AG10803 (cell line): Measurements from ENCODE around the gene HIP1.
"Not testable (repeated sequence)": the region's sequence is repeated elsewhere in the genome, so short reads cannot be mapped to it uniquely, and the experiment has no call there.

ENCODE experiments used
- DNase-seq: peaks from one replicate; pipeline ENCODE4 v3.0.0; 2010; ENCODE audit warnings: low read depth
- H3K4me3 ChIP-seq: 2 replicates; pipeline ENCODE4 v1.5.1; 2011; ENCODE audit warnings: mild to moderate bottlenecking, low read length, control low read depth
- CTCF ChIP-seq: conservative IDR thresholded peaks from 2 replicates; pipeline ENCODE4 v1.5.1; 2011; ENCODE audit warnings: mild to moderate bottlenecking, low read length, control low read depth, inconsistent platforms

Gene HIP1

GRCh38 chr7:75567948-75568595, 170.7 kb downstream of the HIP1 start:
- no peak for TF ChIP-seq CTCF
- no peak for DNase-seq
- H3K4me3 ChIP-seq: no peak overlapping the region

DNA sequence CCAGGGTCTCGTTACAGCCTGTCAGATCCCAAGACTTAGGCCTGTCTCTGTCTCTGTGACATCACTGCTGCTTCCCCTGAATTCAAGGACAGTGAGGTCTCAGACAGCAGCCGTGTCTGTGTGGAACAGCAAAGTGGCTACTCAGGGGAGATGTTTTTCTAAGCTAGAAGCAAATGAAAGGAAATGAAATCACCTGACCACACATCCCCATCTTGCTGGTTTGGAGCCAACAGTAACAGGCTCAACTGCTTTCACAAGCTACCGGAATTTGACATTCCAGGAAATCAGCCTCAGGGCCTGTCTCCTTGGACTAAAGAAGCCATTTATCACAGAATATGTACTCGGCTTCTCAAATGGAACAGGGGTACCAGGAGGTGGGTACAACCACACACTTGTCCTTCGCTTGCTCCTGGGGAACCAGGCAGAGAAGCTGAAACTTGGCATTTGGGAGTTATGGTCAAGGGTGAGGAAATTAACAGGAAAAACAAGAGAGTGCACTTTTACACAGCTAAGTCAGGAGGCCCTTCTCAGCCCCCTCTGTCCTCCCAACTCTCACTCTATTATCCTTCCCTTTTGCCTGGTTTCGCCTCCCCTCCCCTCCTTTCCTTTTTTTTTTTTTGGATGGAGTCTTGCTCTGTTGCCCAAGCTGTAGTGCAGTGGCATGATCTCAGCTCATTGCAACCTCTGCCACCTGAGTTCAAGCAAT, 173.5 kb downstream of the HIP1 start:
- TF ChIP-seq CTCF: no peak
- H3K4me3 ChIP-seq: no peak overlapping the region
- DNase-seq: peak; percentile 91

- no peak overlapping the region for H3K4me3 ChIP-seq
- DNase-seq: no peak
- no peak for TF ChIP-seq CTCF
Measured at GRCh38 chr7:75563171-75563570, 175.6 kb downstream of the HIP1 start.

DNA sequence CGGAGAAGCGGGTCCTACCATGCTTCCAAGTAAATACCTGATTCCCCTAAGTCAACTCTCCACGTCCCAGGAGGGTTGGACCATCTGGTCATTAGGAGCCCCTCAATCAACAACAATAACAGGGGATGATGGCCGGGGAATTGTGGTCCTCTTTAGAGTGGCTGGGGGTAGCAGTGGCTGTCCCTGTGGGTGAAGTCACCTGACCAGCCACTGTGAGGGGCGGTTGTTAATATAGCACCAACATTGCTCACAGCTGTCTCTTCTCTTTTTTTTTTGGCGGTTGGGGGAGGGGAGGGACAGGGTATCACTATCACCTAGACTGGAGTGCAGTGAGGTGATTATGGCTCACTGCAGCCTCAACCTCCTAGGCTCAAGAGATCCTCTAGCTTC, 178.8 kb downstream of the HIP1 start:
- H3K4me3 ChIP-seq: no peak overlapping the region
- no peak for DNase-seq
- TF ChIP-seq CTCF: no peak

GRCh38 chr7:75559355-75559975, 179.3 kb downstream of the HIP1 start:
- no peak for TF ChIP-seq CTCF
- DNase-seq: no peak
- H3K4me3 ChIP-seq: no peak overlapping the region

- not testable (repeated sequence) for H3K4me3 ChIP-seq, DNase-seq
Measured at GRCh38 chr7:75556835-75557234, 181.9 kb downstream of the HIP1 start.

GRCh38 chr7:75555736-75556135, 183.0 kb downstream of the HIP1 start:
- H3K4me3 ChIP-seq: no peak overlapping the region
- no peak for TF ChIP-seq CTCF
- no peak for DNase-seq
